SKM-1 treated with dmso at 0.1 percent for 144 hours (cell line): Measurements from ENCODE around the gene CD151.

ENCODE experiments used
- DNase-seq: peaks from one replicate; lab custom pipeline; 2025; ENCODE audit not compliant: unreplicated experiment; lab: John Stamatoyannopoulos, UW

The CD151 gene

GRCh38 chr11:855330-855674 is 22.6 kb downstream of the CD151 start:
- no peak for DNase-seq

- DNase-seq, result no peak
These were observed 23.0 kb downstream of the CD151 start for GRCh38 chr11:855796-856195.

GRCh38 chr11:856397-856796 is 23.6 kb downstream of the CD151 start:
- no peak for DNase-seq

- DNase-seq, result no peak
These were observed 25.5 kb downstream of the CD151 start for GRCh38 chr11:858053-858761.

- DNase-seq, result no peak
These were observed 26.1 kb downstream of the CD151 start for GRCh38 chr11:858762-859339.

- DNase-seq, result no peak
These were observed 26.8 kb downstream of the CD151 start for GRCh38 chr11:859394-860131.

GRCh38 chr11:860234-861104 is 27.7 kb downstream of the CD151 start:
- no peak for DNase-seq

GRCh38 chr11:861105-861479 is 28.3 kb downstream of the CD151 start:
- DNase-seq, result no peak

- DNase-seq, result no peak
These were observed 29.4 kb downstream of the CD151 start for GRCh38 chr11:862081-862661.

GRCh38 chr11:862696-863022 is 29.9 kb downstream of the CD151 start:
- no peak for DNase-seq

GRCh38 chr11:863023-863909 is 30.5 kb downstream of the CD151 start:
- no peak for DNase-seq

- DNase-seq, result no peak
These were observed 31.4 kb downstream of the CD151 start for GRCh38 chr11:863910-864827.

- no peak for DNase-seq
These were observed 32.1 kb downstream of the CD151 start for GRCh38 chr11:864898-865297.

- no peak for DNase-seq
These were observed 33.0 kb downstream of the CD151 start for GRCh38 chr11:865462-866430.

- DNase-seq, result no peak
These were observed 33.7 kb downstream of the CD151 start for GRCh38 chr11:866481-866880.

- no peak for DNase-seq
These were observed 35.2 kb downstream of the CD151 start for GRCh38 chr11:867856-868358.

GRCh38 chr11:868394-868793 is 35.6 kb downstream of the CD151 start:
- DNase-seq, result no peak

- DNase-seq, result no peak
These were observed 36.0 kb downstream of the CD151 start for GRCh38 chr11:868802-869201.
